ENCODE results near the gene HCN3.
A peak's percentile ranks its signal among the peaks of the same experiment; 100 is the strongest.

The HCN3 gene

GRCh38 chr1:155256058-155256852 is 21.0 kb upstream of the HCN3 start (continued):
- TF ChIP-seq KLF1 (tag by site-specific recombination; IDR thresholded peaks at IDR 0.05), result peak; percentile 96
- TF ChIP-seq ZNF692 (tag by site-specific recombination; IDR thresholded peaks at IDR 0.05), result peak; percentile 89
- peak; percentile 50 for TF ChIP-seq ZNF341 (tag by site-specific recombination; IDR thresholded peaks at IDR 0.05; ENCODE audit: low read depth)
- no peak for TF ChIP-seq ZNF777 (tag by site-specific recombination; IDR thresholded peaks at IDR 0.05; ENCODE audit: borderline replicate concordance)
- no peak for TF ChIP-seq ZNF132 (tag by site-specific recombination; IDR thresholded peaks at IDR 0.05; ENCODE audit: borderline replicate concordance)
- peak; percentile 31 for TF ChIP-seq ZBTB20 (tag by site-specific recombination; IDR thresholded peaks at IDR 0.05)
- peak; percentile 4; the same call in 1 of the 2 replicates for TF ChIP-seq SP2 (tag by site-specific recombination; IDR thresholded peaks at IDR 0.05)
- peak; percentile 79; the same call in 1 of the 2 replicates for TF ChIP-seq ZNF394 (tag by site-specific recombination; IDR thresholded peaks at IDR 0.05; ENCODE audit: borderline replicate concordance)
- TF ChIP-seq SP7 (tag by site-specific recombination; IDR thresholded peaks at IDR 0.05), result peak; percentile 57; the same call in 1 of the 2 replicates
- TF ChIP-seq ZNF830 (tag by site-specific recombination; IDR thresholded peaks at IDR 0.05; ENCODE audit: low read depth), result no peak

- CTCF ChIA-PET, result interaction anchor here (0.7 to 6.2 kb wide), 5 partner anchors 10 to 63 kb away, joined by 3 to 91 read pairs (median 3); no protein-coding TSS in a partner anchor
- H3K4me3 ChIP-seq (ENCODE audit: low read depth, low read length), result no peak overlapping the region
- POLR2A ChIA-PET, result interaction anchor here (1.6 to 4.2 kb wide), 4 partner anchors 9 to 63 kb away, joined by 3 to 54 read pairs (median 24); partner anchors contain the start of gene CLK2
- H3K4me1 ChIP-seq (ENCODE audit: control insufficient read depth, insufficient read depth, low read length), result no peaks in the 10 kb centered on the region
- TF ChIP-seq SALL2 (tag by site-specific recombination; IDR thresholded peaks at IDR 0.05; ENCODE audit: borderline replicate concordance), result no peak
- no peak for TF ChIP-seq ZNF202 (tag by site-specific recombination; IDR thresholded peaks at IDR 0.05; ENCODE audit: borderline replicate concordance)
- TF ChIP-seq TCF7L2 (IDR thresholded peaks at IDR 0.05; ENCODE audit: borderline replicate concordance, low read depth, low read length), result no peak
- TF ChIP-seq HIC1 (tag by site-specific recombination; IDR thresholded peaks at IDR 0.05), result no peak
- TF ChIP-seq ZNF704 (tag by site-specific recombination; IDR thresholded peaks at IDR 0.05), result no peak
- no peak for TF ChIP-seq ZNF488 (tag by site-specific recombination; IDR thresholded peaks at IDR 0.05)
- no peak for TF ChIP-seq ZNF24 (tag by site-specific recombination; IDR thresholded peaks at IDR 0.05)
- no peak for TF ChIP-seq ZNF19 (tag by site-specific recombination; IDR thresholded peaks at IDR 0.05; ENCODE audit: low read depth)
- TF ChIP-seq ZNF692 (tag by site-specific recombination; IDR thresholded peaks at IDR 0.05), result no peak
- no peak for TF ChIP-seq ZNF791 (tag by site-specific recombination; IDR thresholded peaks at IDR 0.05)
- TF ChIP-seq FEZF1 (tag by site-specific recombination; IDR thresholded peaks at IDR 0.05), result no peak
- H3K27ac ChIP-seq (ENCODE audit: extremely low read depth, low read depth, low read length), result no peak overlapping the region
- no peaks in the 10 kb centered on the region for H3K9me3 ChIP-seq (ENCODE audit: control insufficient read depth, insufficient read depth, low read depth, low read length)
- H3K36me3 ChIP-seq (ENCODE audit: control insufficient read depth in 2 of 2, insufficient read depth in 1 of 2, low read length in 2 of 2), result peaks cover 4 to 69% of the 10 kb centered on the region in 2 experiments
Observed at GRCh38 chr1:155260276-155260675, 17.0 kb upstream of the HCN3 start.

Measured in HEK293 (cell line).